ENCODE data around the gene OR1F1. TPM values are rescaled to one million over a fixed set of nuclear protein-coding genes. Genes with fewer than 3 reads are reported as not detected.

OR1F1 gene
- polyA plus RNA-seq, 1 of the 3 experiments (the other 2 are of a cell fraction), result 0.71 TPM

GRCh38 chr16:3183445-3184139 is 4.4 kb upstream of the OR1F1 start (continued):
- TF ChIP-seq REST (IDR thresholded peaks at IDR 0.05; ENCODE audit: low read depth, low read length), result no peak
- no peak for TF ChIP-seq IRF3 (IDR thresholded peaks at IDR 0.05; ENCODE audit: low read depth, low read length)

GRCh38 chr16:3186946-3187690 is 886 bp upstream of the OR1F1 start:
- Histone ChIP-seq H3K27ac (ENCODE audit: low read depth in 2 of 2, low read length in 1 of 2) (no peak overlapping the region), H3K9ac (no peak overlapping the region), H3K9me3 (no peaks in the 10 kb centered on the region), H2AFZ (ENCODE audit: low read depth) (no peak overlapping the region), H3K4me1 (ENCODE audit: control insufficient read depth in 1 of 2, insufficient read depth in 2 of 2, low read depth in 1 of 2, low read length in 1 of 2) (peaks cover 0 to 19% of the 10 kb centered on the region in 2 experiments; a peak in 2 of 4 replicates), H3K4me2 (peak overlapping the region; percentile 79; the same call in 1 of the 2 replicates), H3K36me3 (replicated peaks in 1 of 2; ENCODE audit: control insufficient read depth in 1 of 2, insufficient read depth in 2 of 2, low read length in 1 of 2) (no peaks in the 10 kb centered on the region), H3K27me3 (ENCODE audit: insufficient read depth) (peaks cover 24% of the 10 kb centered on the region), H3F3A (replicated peaks; ENCODE audit: insufficient read depth) (peaks cover 16% of the 10 kb centered on the region), H3K9me2 (no peaks in the 10 kb centered on the region), H3K4me3 (ENCODE audit: low read depth in 2 of 2, low read length in 1 of 2) (peak overlapping the region; percentile 63 to 90; a peak in 3 of 4 replicates), H4K20me1 (ENCODE audit: insufficient read depth) (no peaks in the 10 kb centered on the region), H3K79me2 (ENCODE audit: insufficient read depth) (no peaks in the 10 kb centered on the region)
- 68% methylated on average over 23 of the region's 23 CpGs for whole genome bisulfite sequencing (ENCODE audit: low lambda C conversion rate)
- POLR2A ChIA-PET, result interaction anchor here (0.7 kb wide), 1 partner anchor 37 kb away, joined by 5 read pairs; no protein-coding TSS in a partner anchor
- CTCF ChIA-PET, result interaction anchor here (1.1 to 3.1 kb wide), 2 partner anchors 35 to 58 kb away, joined by 3 to 10 read pairs; no protein-coding TSS in a partner anchor
- no peak for DNase-seq
- TF ChIP-seq MAX (IDR thresholded peaks at IDR 0.05; ENCODE audit: low read depth) (no peak), GATA2 (CRISPR knock-in tag; IDR thresholded peaks at IDR 0.05) (no peak), GABPA (IDR thresholded peaks at IDR 0.05; ENCODE audit: low read depth) (no peak), RAD21 (IDR thresholded peaks at IDR 0.05; ENCODE audit: low read length) (no peak), REST (IDR thresholded peaks at IDR 0.05; ENCODE audit: low read depth, low read length) (no peak), PBX3 (IDR thresholded peaks at IDR 0.05) (no peak), ELF1 (IDR thresholded peaks at IDR 0.05) (no peak), JUND (IDR thresholded peaks at IDR 0.05) (no peak), FOSL2 (IDR thresholded peaks at IDR 0.05; ENCODE audit: borderline replicate concordance, low read depth) (no peak), EZH2phosphoT487 (IDR thresholded peaks at IDR 0.05; ENCODE audit: borderline replicate concordance, low read depth) (no peak), CHD2 (IDR thresholded peaks at IDR 0.05; ENCODE audit: low read length, partially characterized antibody) (no peak), RXRA (IDR thresholded peaks at IDR 0.05; ENCODE audit: borderline replicate concordance, low read depth) (no peak), MXI1 (IDR thresholded peaks at IDR 0.05; ENCODE audit: low read depth, low read length) (no peak), SMC3 (IDR thresholded peaks at IDR 0.05; ENCODE audit: low read depth, low read length) (no peak), YY1 (IDR thresholded peaks at IDR 0.05; ENCODE audit: low read depth) (no peak), CTCF (IDR thresholded peaks at IDR 0.05) (no peak)
